ENCODE data around the gene PAX8.

DNA sequence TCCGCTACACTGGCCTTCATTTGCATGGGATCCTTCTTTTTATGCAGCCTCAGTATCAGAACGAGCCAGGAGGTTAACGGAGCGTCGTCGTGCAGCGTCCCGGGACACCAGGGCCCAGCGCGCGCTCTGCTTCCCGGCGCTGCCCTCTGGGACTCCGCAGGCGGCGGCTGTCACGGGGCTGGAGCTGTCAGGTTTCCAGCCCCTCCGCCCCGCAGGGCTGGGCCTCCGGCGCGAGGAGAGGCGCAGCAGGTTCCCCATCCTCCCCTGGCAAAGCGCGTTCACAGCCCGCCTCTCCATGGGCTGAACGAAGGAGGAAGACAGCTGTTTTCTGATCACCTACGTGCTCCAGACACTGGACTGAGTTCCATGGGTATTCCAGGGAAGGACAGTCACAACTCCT, 12.5 kb upstream of the PAX8 start:
- TF ChIP-seq, protein P1, sequence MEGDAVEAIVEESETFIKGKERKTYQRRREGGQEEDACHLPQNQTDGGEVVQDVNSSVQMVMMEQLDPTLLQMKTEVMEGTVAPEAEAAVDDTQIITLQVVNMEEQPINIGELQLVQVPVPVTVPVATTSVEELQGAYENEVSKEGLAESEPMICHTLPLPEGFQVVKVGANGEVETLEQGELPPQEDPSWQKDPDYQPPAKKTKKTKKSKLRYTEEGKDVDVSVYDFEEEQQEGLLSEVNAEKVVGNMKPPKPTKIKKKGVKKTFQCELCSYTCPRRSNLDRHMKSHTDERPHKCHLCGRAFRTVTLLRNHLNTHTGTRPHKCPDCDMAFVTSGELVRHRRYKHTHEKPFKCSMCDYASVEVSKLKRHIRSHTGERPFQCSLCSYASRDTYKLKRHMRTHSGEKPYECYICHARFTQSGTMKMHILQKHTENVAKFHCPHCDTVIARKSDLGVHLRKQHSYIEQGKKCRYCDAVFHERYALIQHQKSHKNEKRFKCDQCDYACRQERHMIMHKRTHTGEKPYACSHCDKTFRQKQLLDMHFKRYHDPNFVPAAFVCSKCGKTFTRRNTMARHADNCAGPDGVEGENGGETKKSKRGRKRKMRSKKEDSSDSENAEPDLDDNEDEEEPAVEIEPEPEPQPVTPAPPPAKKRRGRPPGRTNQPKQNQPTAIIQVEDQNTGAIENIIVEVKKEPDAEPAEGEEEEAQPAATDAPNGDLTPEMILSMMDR (IDR thresholded peaks at IDR 0.05), result no peak
- TF ChIP-seq POLR2AphosphoS5 (IDR thresholded peaks at IDR 0.05) (no peak), EP300 (IDR thresholded peaks at IDR 0.05) (no peak), POLR2A (IDR thresholded peaks at IDR 0.05) (no peak)
